ENCODE measurements around the gene CLSTN1. TPM values are rescaled to one million over a fixed set of nuclear protein-coding genes. Genes with fewer than 3 reads are reported as not detected.

The CLSTN1 gene
- total and polyA plus RNA-seq, 5 donors from 2014 or later: 19.2 to 106 (median 22.7) TPM

- no peak overlapping the region for H3K4me3 ChIP-seq (ENCODE audit: low read depth, low read length)
- ATAC-seq (ENCODE audit: low read depth in 2 of 2): no peak
- peaks cover 57% of the 10 kb centered on the region for H3K36me3 Mint-ChIP-seq
Observed at GRCh38 chr1:9730096-9730901, 93.5 kb downstream of the CLSTN1 start.

DNA sequence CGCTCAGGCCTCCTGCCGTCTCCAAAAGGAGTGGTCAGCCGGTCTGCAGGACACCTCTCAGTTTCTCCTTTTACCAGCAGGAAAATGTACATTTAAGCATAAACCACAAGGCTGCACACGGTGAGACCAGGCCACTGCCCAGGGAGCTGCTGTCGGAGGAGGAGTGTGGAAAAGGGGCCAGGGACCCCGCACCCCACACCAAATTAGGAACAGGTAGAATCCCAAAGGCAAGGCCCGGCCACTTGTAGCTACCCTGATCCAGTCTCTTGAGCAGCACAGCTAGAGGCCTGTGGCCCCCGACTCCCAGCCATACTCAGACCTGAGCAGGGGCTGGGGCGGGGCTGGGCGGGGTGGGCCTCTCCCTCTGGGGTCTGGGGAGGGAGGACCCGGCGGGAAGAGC, 94.2 kb downstream of the CLSTN1 start:
- Mint-ChIP-seq H3K27me3 (peaks cover 8% of the 10 kb centered on the region), H3K9me3 (no peaks in the 10 kb centered on the region), H3K27ac (peak overlapping the region; percentile 92 to 97 (median 95)), H3K36me3 (peaks cover 58% of the 10 kb centered on the region), H3K4me1 (peaks cover 11 to 74% (median 42%) of the 10 kb centered on the region in 4 donors), H3K4me3 (peak overlapping the region in 2 of 4 donors; percentile 83)
- H3K36me3 ChIP-seq (ENCODE audit: control insufficient read depth, insufficient read depth, low read length): peaks cover 69% of the 10 kb centered on the region
- H3K4me3 ChIP-seq (ENCODE audit: low read depth, low read length): peak overlapping the region; percentile 60
- H3K4me1 ChIP-seq (ENCODE audit: control insufficient read depth, insufficient read depth, low read length, poor library complexity, severe bottlenecking): peaks cover 38% of the 10 kb centered on the region
- ATAC-seq (ENCODE audit: low read depth in 2 of 2): no peak
- peak overlapping the region; percentile 82 for H3K27ac ChIP-seq (ENCODE audit: insufficient read depth, low read length, poor library complexity, severe bottlenecking)
- no peaks in the 10 kb centered on the region for H3K9me3 ChIP-seq (ENCODE audit: control insufficient read depth in 2 of 2, low read length in 2 of 2)
- DNase-seq: no peak
- H3K27me3 ChIP-seq (ENCODE audit: control insufficient read depth, insufficient read depth, low read length): no peaks in the 10 kb centered on the region

More at GRCh38 chr1:9730096-9730901, 93.5 kb downstream of the CLSTN1 start:
- H3K27ac Mint-ChIP-seq: peak overlapping the region; percentile 83 to 95 (median 91)
- H3K9me3 Mint-ChIP-seq: no peaks in the 10 kb centered on the region
- peak overlapping the region; percentile 46 to 55 (median 49) for H3K4me3 Mint-ChIP-seq
- Histone ChIP-seq H3K9me3 (ENCODE audit: control insufficient read depth in 2 of 2, low read length in 2 of 2) (no peaks in the 10 kb centered on the region), H3K27me3 (ENCODE audit: control insufficient read depth, insufficient read depth, low read length) (no peaks in the 10 kb centered on the region), H3K36me3 (ENCODE audit: control insufficient read depth, insufficient read depth, low read length) (peaks cover 72% of the 10 kb centered on the region), H3K4me1 (ENCODE audit: control insufficient read depth, insufficient read depth, low read length, poor library complexity, severe bottlenecking) (peaks cover 33% of the 10 kb centered on the region), H3K27ac (ENCODE audit: insufficient read depth, low read length, poor library complexity, severe bottlenecking) (peak overlapping the region; percentile 33)
- H3K27me3 Mint-ChIP-seq: peaks cover 4% of the 10 kb centered on the region
- DNase-seq: no peak
- H3K4me1 Mint-ChIP-seq: peaks cover 11 to 66% (median 36%) of the 10 kb centered on the region in 4 donors

DNA sequence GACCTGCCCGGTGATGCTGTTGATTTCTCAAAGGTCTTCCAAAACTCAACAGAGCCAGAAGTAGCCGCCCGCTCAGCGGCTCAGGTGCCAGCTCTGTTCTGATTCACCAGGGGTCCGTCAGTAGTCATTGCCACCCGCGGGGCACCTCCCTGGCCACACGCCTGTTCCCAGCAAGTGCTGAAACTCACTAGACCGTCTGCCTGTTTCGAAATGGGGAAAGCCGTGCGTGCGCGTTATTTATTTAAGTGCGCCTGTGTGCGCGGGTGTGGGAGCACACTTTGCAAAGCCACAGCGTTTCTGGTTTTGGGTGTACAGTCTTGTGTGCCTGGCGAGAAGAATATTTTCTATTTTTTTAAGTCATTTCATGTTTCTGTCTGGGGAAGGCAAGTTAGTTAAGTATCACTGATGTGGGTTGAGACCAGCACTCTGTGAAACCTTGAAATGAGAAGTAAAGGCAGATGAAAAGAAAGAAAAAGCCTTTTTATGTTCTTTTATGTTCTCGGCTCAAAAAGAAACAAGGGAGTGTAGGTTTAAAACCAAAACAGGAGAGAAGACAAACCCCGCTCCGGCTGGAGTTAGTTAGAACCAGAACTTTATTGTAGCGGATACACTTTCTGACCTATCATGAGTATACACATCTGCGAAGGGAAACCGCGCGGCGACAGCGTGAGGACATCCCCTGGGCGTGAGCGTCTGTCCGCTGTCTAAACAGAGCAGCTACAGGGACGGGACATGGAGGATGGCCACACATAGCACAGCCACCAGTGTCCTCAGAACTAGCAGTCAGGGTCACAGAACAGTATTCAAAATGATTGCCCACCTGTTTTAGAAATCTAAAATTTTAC, 95.1 kb downstream of the CLSTN1 start:
- peak; percentile 25 to 84 (median 74) for DNase-seq
- no peaks in the 10 kb centered on the region for H3K9me3 ChIP-seq (ENCODE audit: control insufficient read depth in 2 of 2, low read length in 2 of 2)
- Mint-ChIP-seq H3K4me1 (peaks cover 11 to 77% (median 40%) of the 10 kb centered on the region in 4 donors), H3K27ac (peak overlapping the region; percentile 92 to 97 (median 95)), H3K4me3 (peak overlapping the region; percentile 70 to 87 (median 83)), H3K9me3 (no peaks in the 10 kb centered on the region), H3K27me3 (peaks cover 8% of the 10 kb centered on the region), H3K36me3 (peaks cover 55% of the 10 kb centered on the region)
- H3K4me1 ChIP-seq (ENCODE audit: control insufficient read depth, insufficient read depth, low read length, poor library complexity, severe bottlenecking): peaks cover 42% of the 10 kb centered on the region
- ATAC-seq (ENCODE audit: low read depth in 2 of 2): peak; percentile 41 to 57
- H3K27ac ChIP-seq (ENCODE audit: insufficient read depth, low read length, poor library complexity, severe bottlenecking): peak overlapping the region; percentile 82
- peaks cover 69% of the 10 kb centered on the region for H3K36me3 ChIP-seq (ENCODE audit: control insufficient read depth, insufficient read depth, low read length)
- H3K27me3 ChIP-seq (ENCODE audit: control insufficient read depth, insufficient read depth, low read length): no peaks in the 10 kb centered on the region
- H3K4me3 ChIP-seq (ENCODE audit: low read depth, low read length): peak overlapping the region; percentile 60

DNA sequence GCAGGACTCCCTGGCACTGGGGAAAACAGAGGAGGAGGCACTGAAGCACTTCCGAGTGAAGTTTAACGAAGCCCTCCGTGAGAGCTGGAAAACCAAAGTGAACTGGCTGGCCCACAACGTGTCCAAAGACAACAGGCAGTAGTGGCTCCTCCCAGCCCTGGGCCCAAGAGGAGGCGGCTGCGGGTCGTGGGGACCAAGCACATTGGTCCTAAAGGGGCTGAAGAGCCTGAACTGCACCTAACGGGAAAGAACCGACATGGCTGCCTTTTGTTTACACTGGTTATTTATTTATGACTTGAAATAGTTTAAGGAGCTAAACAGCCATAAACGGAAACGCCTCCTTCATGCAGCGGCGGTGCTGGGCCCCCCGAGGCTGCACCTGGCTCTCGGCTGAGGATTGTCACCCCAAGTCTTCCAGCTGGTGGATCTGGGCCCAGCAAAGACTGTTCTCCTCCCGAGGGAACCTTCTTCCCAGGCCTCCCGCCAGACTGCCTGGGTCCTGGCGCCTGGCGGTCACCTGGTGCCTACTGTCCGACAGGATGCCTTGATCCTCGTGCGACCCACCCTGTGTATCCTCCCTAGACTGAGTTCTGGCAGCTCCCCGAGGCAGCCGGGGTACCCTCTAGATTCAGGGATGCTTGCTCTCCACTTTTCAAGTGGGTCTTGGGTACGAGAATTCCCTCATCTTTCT, 96.7 kb downstream of the CLSTN1 start:
- Histone ChIP-seq H3K4me3 (ENCODE audit: low read depth, low read length) (no peak overlapping the region), H3K27ac (ENCODE audit: insufficient read depth, low read length, poor library complexity, severe bottlenecking) (peak overlapping the region; percentile 14), H3K27me3 (ENCODE audit: control insufficient read depth, insufficient read depth, low read length) (no peaks in the 10 kb centered on the region), H3K36me3 (ENCODE audit: control insufficient read depth, insufficient read depth, low read length) (peaks cover 70% of the 10 kb centered on the region), H3K9me3 (ENCODE audit: control insufficient read depth in 2 of 2, low read length in 2 of 2) (no peaks in the 10 kb centered on the region), H3K4me1 (ENCODE audit: control insufficient read depth, insufficient read depth, low read length, poor library complexity, severe bottlenecking) (peaks cover 43% of the 10 kb centered on the region)
- Mint-ChIP-seq H3K4me1 (peaks cover 11 to 83% (median 33%) of the 10 kb centered on the region in 4 donors), H3K36me3 (peaks cover 55% of the 10 kb centered on the region), H3K27ac (peak overlapping the region; percentile 84 to 97 (median 92)), H3K27me3 (peaks cover 8% of the 10 kb centered on the region), H3K4me3 (peak overlapping the region in 3 of 4 donors; percentile 38 to 83 (median 70)), H3K9me3 (no peaks in the 10 kb centered on the region)
- no peak for DNase-seq
- ATAC-seq (ENCODE audit: low read depth in 2 of 2): no peak

DNA sequence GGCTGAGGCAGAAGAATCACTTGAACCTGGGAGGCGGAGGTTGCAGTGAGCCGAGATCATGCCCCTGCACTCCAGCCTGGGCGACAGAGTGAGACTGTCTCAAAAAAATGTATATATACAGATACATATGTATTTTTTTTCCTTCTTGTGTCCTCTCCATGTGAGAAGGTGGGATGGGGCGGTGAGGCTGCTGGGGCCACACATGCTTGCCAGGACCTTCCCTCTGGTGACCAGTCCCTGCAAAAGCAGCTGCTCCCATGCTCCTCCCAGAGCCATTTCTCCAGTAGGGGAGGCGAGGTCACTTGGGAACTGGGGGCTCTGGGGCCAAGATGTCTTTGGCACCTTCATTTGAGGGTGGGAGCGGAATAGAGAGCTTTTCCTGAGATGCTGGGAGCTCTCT, 97.4 kb downstream of the CLSTN1 start:
- H3K4me3 ChIP-seq (ENCODE audit: low read depth, low read length): no peak overlapping the region
- H3K27ac ChIP-seq (ENCODE audit: insufficient read depth, low read length, poor library complexity, severe bottlenecking): no peak overlapping the region
- peaks cover 11 to 84% (median 28%) of the 10 kb centered on the region in 4 donors for H3K4me1 Mint-ChIP-seq
- peaks cover 48% of the 10 kb centered on the region for H3K36me3 Mint-ChIP-seq
- H3K9me3 Mint-ChIP-seq: no peaks in the 10 kb centered on the region
- peaks cover 48% of the 10 kb centered on the region for H3K4me1 ChIP-seq (ENCODE audit: control insufficient read depth, insufficient read depth, low read length, poor library complexity, severe bottlenecking)
- H3K27me3 Mint-ChIP-seq: peaks cover 8% of the 10 kb centered on the region
- H3K9me3 ChIP-seq (ENCODE audit: control insufficient read depth in 2 of 2, low read length in 2 of 2): no peaks in the 10 kb centered on the region
- no peaks in the 10 kb centered on the region for H3K27me3 ChIP-seq (ENCODE audit: control insufficient read depth, insufficient read depth, low read length)
- peaks cover 69% of the 10 kb centered on the region for H3K36me3 ChIP-seq (ENCODE audit: control insufficient read depth, insufficient read depth, low read length)
- peak overlapping the region; percentile 36 to 92 (median 85) for H3K27ac Mint-ChIP-seq
- DNase-seq (no peak), ATAC-seq (ENCODE audit: low read depth in 2 of 2) (no peak)
- H3K4me3 Mint-ChIP-seq: peak overlapping the region in 2 of 4 donors; percentile 51 to 56

DNA sequence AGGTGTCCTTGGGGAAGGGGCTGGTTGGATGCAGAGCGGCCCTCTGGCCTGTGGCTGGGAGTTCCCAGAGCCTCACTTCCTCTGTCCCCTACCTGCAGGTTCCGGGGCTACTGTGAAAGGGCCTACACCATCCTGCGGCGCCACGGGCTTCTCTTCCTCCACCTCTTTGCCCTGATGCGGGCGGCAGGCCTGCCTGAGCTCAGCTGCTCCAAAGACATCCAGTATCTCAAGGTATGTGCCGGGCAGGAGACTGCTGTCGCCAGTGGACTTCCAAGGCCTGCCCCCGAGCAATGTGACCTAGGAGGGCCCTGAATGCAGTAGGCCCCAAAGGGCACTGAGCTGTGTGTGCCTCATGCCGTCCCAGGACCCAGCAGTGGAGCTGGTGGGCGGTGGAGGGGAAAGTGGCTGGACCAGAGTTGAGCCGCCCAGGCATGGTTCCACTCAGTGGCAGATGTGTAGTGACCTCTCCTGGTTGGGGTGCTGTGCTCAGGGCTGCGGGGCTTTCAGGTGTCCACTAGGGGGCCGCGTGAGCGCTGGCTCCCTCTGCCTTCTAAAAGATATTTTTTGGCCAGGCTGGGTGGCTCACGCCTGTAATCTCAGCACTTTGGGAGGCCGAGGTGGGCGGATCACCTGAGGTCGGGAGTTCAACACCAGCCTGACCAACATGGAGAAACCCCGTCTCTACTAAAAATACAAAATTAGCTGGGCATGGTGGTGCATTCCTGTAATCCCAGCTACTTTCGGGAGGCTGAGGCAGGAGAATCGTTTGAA, 98.9 kb downstream of the CLSTN1 start:
- Histone ChIP-seq H3K4me1 (ENCODE audit: control insufficient read depth, insufficient read depth, low read length, poor library complexity, severe bottlenecking) (peaks cover 60% of the 10 kb centered on the region), H3K27ac (ENCODE audit: insufficient read depth, low read length, poor library complexity, severe bottlenecking) (peak overlapping the region; percentile 55), H3K27me3 (ENCODE audit: control insufficient read depth, insufficient read depth, low read length) (no peaks in the 10 kb centered on the region), H3K4me3 (ENCODE audit: low read depth, low read length) (no peak overlapping the region), H3K9me3 (ENCODE audit: control insufficient read depth in 2 of 2, low read length in 2 of 2) (no peaks in the 10 kb centered on the region), H3K36me3 (ENCODE audit: control insufficient read depth, insufficient read depth, low read length) (peaks cover 59% of the 10 kb centered on the region)
- H3K27ac Mint-ChIP-seq: peak overlapping the region in 2 of 3 donors; percentile 84 to 98
- no peaks in the 10 kb centered on the region for H3K9me3 Mint-ChIP-seq
- ATAC-seq (ENCODE audit: low read depth in 2 of 2): peak; percentile 63 to 68
- H3K36me3 Mint-ChIP-seq: peaks cover 42% of the 10 kb centered on the region
- peaks cover 8% of the 10 kb centered on the region for H3K27me3 Mint-ChIP-seq
- H3K4me3 Mint-ChIP-seq: peak overlapping the region; percentile 41 to 80 (median 64)
- H3K4me1 Mint-ChIP-seq: peaks cover 11 to 84% (median 26%) of the 10 kb centered on the region in 4 donors
- DNase-seq: peak; percentile 55 to 76 (median 72)

All from CD4-positive, CD25-positive, alpha-beta regulatory T cell (primary cell).